Measurements from ENCODE around the gene TAS2R30.

Gene TAS2R30

DNA sequence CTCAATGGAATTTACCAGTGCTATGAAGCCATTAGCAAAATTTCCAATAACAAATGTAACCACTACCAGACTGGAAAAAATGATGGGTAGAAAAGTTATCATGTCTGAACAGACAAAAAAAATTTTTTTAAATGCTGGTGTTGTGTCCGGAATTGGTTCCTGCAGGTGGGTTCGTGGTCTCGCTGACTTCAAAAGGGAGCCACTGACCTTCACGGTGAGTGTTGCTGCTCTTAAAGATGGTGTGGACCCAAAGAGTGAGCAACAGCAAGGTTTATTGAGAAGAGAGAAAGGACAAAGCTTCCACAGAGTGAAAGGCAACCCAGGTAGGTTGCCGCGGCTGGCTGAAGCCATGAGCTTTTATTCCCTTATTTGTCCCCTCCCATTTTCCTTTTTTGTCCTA, 42.3 kb downstream of the TAS2R30 start, which contains the start of gene TAS2R43:
TAS2R43 (minus strand) TSS at position 186 of the 400 bp plus-strand sequence; CDS start at position 102, 84 bp downstream.
- no peak within 1 kb of the TSS for H3K27ac Mint-ChIP-seq
- ATAC-seq (ENCODE audit: low read depth) (no peak), DNase-seq (ENCODE audit: low spot score in 2 of 2) (no peak)
- no peaks in the 10 kb centered on the region for H3K4me1 Mint-ChIP-seq
- H3K27me3 Mint-ChIP-seq: no peaks in the 10 kb centered on the region
- H3K9me3 Mint-ChIP-seq: no peaks in the 10 kb centered on the region
- H3K4me3 Mint-ChIP-seq: no peak within 1 kb of the TSS
- H3K36me3 Mint-ChIP-seq: no peaks in the 10 kb centered on the region

DNA sequence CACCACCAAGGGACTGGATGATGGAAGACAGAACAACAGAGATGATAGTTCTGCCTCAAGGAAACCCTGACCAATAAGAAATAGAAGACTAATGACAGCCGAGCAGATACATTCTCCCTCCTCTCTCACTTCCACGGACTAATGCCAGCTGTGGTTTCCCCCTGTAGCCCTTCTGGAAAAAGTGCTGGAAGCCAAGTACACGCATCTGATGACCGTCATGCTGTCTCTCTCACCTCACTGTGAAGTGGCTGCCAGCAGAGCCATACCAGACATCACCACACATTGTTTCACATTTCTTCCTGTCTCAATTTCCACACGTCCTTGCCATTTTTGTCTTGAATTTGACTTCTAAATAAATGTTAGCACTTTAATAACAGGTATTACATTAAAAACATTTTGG, 45.2 kb downstream of the TAS2R30 start:
- no peaks in the 10 kb centered on the region for H3K4me1 Mint-ChIP-seq
- no peaks in the 10 kb centered on the region for H3K9me3 Mint-ChIP-seq
- no peaks in the 10 kb centered on the region for H3K27me3 Mint-ChIP-seq
- no peak overlapping the region for H3K4me3 Mint-ChIP-seq
- ATAC-seq (ENCODE audit: low read depth): no peak
- DNase-seq (ENCODE audit: low spot score in 2 of 2): no peak
- H3K36me3 Mint-ChIP-seq: peaks cover 1% of the 10 kb centered on the region
- H3K27ac Mint-ChIP-seq: no peak overlapping the region

DNA sequence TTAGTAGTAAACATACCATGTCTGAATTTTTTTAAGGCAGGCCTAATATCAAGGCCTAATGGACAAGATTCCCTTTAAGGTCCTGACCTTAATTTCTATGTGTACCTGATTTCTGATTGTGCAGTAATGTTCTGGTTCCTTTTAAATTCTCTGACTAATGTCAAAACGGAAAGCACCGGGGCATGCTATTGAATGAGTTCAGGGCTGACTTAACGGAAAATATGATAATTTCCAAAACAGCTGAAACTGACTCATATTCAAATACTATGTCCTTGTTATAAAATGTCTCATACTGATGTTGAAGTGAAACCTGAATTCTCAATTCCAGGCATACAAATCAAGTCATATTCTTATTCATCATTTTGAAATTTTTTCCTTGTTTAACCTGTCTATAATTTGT, 49.0 kb downstream of the TAS2R30 start:
- H3K4me1 Mint-ChIP-seq: no peaks in the 10 kb centered on the region
- peaks cover 12% of the 10 kb centered on the region for H3K36me3 Mint-ChIP-seq
- H3K27me3 Mint-ChIP-seq: no peaks in the 10 kb centered on the region
- ATAC-seq (ENCODE audit: low read depth): no peak
- H3K4me3 Mint-ChIP-seq: no peak overlapping the region
- no peak for DNase-seq (ENCODE audit: low spot score in 2 of 2)
- H3K27ac Mint-ChIP-seq: no peak overlapping the region
- peaks cover 8% of the 10 kb centered on the region for H3K9me3 Mint-ChIP-seq
